ENCODE measurements around the gene SLC14A1.

Gene SLC14A1

DNA sequence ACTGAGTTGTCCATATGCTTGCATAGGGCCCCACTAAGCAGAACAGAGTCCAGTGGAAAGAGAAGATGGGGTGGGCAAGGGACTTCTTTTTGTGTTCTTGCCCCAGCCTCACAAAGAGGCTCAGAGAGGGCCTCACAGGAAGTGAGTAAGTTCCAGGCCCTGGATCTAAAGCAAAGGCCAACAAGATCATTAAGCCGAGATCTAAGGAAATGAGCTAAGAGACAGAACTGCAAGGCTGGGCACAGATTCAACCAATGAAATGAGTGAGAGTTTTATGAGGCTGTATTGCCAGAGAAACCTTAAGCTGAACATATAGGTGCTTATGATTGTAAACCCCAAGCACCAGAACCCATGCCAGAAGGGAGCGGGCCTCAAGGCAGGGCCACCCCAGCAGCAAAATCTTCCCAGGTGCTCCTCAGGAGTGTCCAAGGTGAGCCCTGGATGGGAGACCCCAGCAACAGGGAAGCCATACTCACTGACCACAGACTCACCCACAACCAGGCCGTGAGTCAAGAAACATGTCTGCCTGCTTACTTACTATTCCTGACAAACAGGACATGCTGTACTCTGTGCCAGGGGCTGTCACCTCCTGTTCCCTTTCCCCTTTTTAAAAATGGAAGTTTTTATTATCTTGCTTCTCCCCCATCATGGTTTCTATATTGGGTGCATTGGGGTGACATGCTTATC, 40.2 kb downstream of the SLC14A1 start:
- TF ChIP-seq, protein P1, sequence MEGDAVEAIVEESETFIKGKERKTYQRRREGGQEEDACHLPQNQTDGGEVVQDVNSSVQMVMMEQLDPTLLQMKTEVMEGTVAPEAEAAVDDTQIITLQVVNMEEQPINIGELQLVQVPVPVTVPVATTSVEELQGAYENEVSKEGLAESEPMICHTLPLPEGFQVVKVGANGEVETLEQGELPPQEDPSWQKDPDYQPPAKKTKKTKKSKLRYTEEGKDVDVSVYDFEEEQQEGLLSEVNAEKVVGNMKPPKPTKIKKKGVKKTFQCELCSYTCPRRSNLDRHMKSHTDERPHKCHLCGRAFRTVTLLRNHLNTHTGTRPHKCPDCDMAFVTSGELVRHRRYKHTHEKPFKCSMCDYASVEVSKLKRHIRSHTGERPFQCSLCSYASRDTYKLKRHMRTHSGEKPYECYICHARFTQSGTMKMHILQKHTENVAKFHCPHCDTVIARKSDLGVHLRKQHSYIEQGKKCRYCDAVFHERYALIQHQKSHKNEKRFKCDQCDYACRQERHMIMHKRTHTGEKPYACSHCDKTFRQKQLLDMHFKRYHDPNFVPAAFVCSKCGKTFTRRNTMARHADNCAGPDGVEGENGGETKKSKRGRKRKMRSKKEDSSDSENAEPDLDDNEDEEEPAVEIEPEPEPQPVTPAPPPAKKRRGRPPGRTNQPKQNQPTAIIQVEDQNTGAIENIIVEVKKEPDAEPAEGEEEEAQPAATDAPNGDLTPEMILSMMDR (IDR thresholded peaks at IDR 0.05; ENCODE audit: extremely low read depth, missing control alignments), result no peak
- DNase-seq (ENCODE audit: low spot score), result no peak

DNA sequence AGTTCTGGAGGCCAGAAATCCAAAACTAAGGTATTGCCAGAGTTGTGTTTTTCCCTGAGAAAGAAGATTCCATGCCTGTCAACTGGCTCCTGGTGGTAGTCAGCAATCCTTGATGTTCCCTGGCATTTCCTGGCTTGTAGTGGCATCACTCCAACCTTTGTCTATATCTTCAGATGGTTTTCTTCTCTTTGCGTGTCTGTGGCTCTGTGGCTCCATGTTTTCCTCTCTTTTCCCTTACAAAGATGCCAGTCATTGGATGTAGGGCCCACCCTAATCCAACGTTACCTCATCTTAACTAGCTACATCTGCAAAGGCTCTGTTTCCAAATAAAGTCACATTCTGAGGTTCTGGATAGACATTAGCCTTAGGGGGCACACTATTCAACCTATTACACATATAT, 41.8 kb downstream of the SLC14A1 start:
- TF ChIP-seq, protein P1 (IDR thresholded peaks at IDR 0.05; ENCODE audit: extremely low read depth, missing control alignments), result no peak

DNA sequence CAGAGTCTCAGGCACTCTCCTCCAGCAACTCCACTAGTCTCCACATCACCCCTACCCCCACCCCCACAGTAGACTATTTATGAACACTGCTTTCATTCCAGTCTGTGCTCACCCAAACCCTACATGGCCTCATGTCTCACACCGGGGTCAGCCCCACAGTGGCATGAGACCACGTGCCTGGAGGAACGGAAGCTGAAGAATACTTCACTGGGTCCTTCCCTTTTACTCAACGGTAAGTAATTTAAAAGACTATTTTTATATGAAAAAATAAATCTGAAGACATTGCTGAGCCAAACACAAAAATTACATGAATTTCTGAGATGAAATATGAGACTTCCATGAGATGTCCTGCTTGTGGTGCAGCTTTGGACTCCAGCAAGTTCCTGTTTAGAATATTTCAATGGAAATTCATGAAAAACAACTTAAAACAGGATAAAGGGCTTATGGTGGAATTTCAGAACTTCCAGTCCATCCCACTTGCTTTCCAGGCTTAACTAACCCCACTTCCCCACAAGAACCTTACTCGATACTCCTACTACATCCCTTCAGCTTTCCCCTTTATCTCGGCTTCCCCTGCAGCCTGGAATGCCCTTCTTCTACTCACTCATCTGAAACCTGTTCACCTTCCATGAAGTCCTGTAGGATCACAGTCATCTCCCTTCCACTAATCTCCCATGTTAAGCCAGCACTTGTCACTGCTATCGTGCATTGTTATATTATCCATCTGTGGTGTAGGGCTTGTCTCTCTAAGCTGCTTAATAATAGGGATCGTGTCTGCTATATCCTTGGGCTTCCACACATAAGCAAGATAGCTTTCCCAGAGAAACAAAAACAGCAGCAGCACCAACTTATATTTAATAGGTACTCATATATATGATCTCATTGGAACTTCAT, 47.9 kb downstream of the SLC14A1 start:
- DNase-seq (ENCODE audit: low spot score), result no peak
- TF ChIP-seq, protein P1 (IDR thresholded peaks at IDR 0.05; ENCODE audit: extremely low read depth, missing control alignments), result no peak

More for the DNA sequence above, 41.8 kb downstream of the SLC14A1 start:
- no peak for DNase-seq (ENCODE audit: low spot score)

DNA sequence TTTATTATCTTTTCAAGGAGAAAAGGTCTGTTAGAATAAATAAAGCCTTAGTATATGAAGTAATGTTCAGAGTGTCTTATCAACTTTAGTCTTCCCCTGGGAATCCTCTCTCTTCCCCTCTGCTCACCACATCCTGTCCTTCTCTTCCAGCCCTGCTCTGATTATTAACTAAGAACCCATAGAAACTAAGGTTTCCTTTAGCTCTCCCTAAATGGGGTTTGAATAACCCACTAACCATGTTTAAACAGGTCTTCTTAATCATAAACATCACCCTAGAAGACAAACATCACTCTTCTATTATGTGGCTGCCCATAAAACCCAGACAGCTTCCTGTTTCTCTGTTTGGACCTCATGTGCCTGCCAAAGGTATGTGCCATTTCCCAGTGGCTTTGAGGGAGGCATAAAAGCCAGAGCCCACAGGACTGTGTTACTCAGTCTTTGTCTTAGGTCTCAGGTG, 50.1 kb downstream of the SLC14A1 start:
- TF ChIP-seq, protein P1 (IDR thresholded peaks at IDR 0.05; ENCODE audit: extremely low read depth, missing control alignments), result no peak
- no peak for DNase-seq (ENCODE audit: low spot score)

DNA sequence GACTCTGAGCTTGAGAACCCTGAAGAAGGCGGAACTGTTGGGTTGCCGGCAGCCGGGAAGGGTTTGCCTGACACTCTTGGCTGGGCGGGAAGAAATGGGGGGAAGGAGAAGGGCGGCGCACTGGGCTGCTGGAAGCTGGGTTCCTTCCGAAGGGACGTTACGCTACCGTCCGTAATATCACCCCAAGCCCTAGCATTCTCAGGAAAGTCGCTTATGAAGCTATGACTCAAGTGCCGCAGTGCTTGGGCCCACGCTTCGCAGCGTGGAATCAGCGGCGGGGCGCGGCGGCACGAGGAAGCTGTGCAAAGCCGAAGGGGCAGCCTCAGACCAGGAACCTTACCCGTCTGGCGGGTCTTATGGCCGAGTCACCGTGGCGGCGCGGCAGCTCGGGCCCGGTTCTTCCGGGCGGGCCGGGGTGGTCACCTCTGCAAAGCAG, 51.3 kb downstream of the SLC14A1 start:
- peak; percentile 62 for DNase-seq (ENCODE audit: low spot score)
- TF ChIP-seq, protein P1 (IDR thresholded peaks at IDR 0.05; ENCODE audit: extremely low read depth, missing control alignments), result no peak

GRCh38 chr18:45775743-45776142, 51.8 kb downstream of the SLC14A1 start:
- TF ChIP-seq, protein P1 (IDR thresholded peaks at IDR 0.05; ENCODE audit: extremely low read depth, missing control alignments), result no peak

GRCh38 chr18:45777393-45777792, 53.4 kb downstream of the SLC14A1 start:
- TF ChIP-seq, protein P1 (IDR thresholded peaks at IDR 0.05; ENCODE audit: extremely low read depth, missing control alignments), result no peak
- DNase-seq (ENCODE audit: low spot score), result no peak

More at GRCh38 chr18:45775743-45776142, 51.8 kb downstream of the SLC14A1 start:
- no peak for DNase-seq (ENCODE audit: low spot score)

Data from GM20000 (cell line).